GM10266 (cell line): ENCODE data around the gene TAOK1.

Experiments used
- DNase-seq: peaks from one replicate; pipeline ENCODE4 v3.0.0; 2012; ENCODE audit errors: extremely low spot score
- CTCF ChIP-seq: IDR thresholded peaks from 2 replicates; pipeline ENCODE4 v1.5.1; 2012; ENCODE audit warnings: mild to moderate bottlenecking, low read depth; ENCODE audit not compliant: control insufficient read depth, insufficient read depth; ENCODE audit errors: missing control alignments

The TAOK1 gene

GRCh38 chr17:29505836-29506235 is 115.7 kb downstream of the TAOK1 start:
- DNase-seq: no peak
- no peak for TF ChIP-seq CTCF

- TF ChIP-seq CTCF: no peak
- DNase-seq: no peak
Observed at GRCh38 chr17:29510953-29511352, 120.8 kb downstream of the TAOK1 start.

GRCh38 chr17:29514792-29515191 is 124.6 kb downstream of the TAOK1 start:
- DNase-seq: no peak
- no peak for TF ChIP-seq CTCF

- DNase-seq: no peak
- TF ChIP-seq CTCF: no peak
Observed at GRCh38 chr17:29518359-29518758, 128.2 kb downstream of the TAOK1 start.

- TF ChIP-seq CTCF: no peak
- DNase-seq: no peak
Observed at GRCh38 chr17:29524692-29525091, 134.5 kb downstream of the TAOK1 start.

GRCh38 chr17:29526322-29526721 is 136.2 kb downstream of the TAOK1 start:
- no peak for TF ChIP-seq CTCF
- no peak for DNase-seq

GRCh38 chr17:29533976-29534375 is 143.8 kb downstream of the TAOK1 start:
- DNase-seq: no peak
- TF ChIP-seq CTCF: no peak
